Lower leg skin (tissue), 4 donors: ENCODE results near the gene MORC2. TPM values are rescaled to one million over a fixed set of nuclear protein-coding genes. Genes with fewer than 3 reads are reported as not detected.

Source experiments
- DNase-seq, 2 donors: peaks; one replicate each; pipeline ENCODE4 v3.0.0-alpha.2; 2019; ENCODE audit warnings: low spot score in 2 of 2
- H3K4me3 ChIP-seq: fragments of 200-600 bp; sonication (generic); 2 replicates; pipeline ENCODE4 v1.5.1; 2017; ENCODE audit warnings: mild to moderate bottlenecking, low read depth; ENCODE audit not compliant: poor library complexity, severe bottlenecking
- POLR2A ChIP-seq, 2 donors: fragments of 450-650 bp; IDR thresholded peaks; one replicate each; pipeline ENCODE4 v1.6.1; 2016 to 2017; ENCODE audit warnings: antibody characterized with exemption in 2 of 2, mild to moderate bottlenecking in 1 of 2, moderate library complexity in 1 of 2
- WGBS, 2 donors: methylation state at CpG; one replicate each; pipeline ENCODE4 v1.1.5; 2018; 5-methylcytosine and 5-hydroxymethylcytosine counted together
- intact Hi-C: fragments of 100-400 bp; cut with DNase I; formaldehyde crosslinking; loops from one replicate; pipeline ENCODE4 v1.15.0; 2023; ENCODE audit warnings: low total_unique reads
- total RNA-seq, 4 donors: library from RNA; depleted of rRNA; stranded (reverse); fragments of >200 nt; gene quantifications; one replicate each; pipeline ENCODE4 v1.1.0, GENCODE V29; 2016
- TF ChIP-seq, protein P1 (sequence below), 3 donors: fragments of 450-650 bp; IDR thresholded peaks; one replicate each; pipeline ENCODE4 v1.5.1; 2016; ENCODE audit warnings: antibody characterized with exemption in 3 of 3, mild to moderate bottlenecking in 3 of 3, moderate library complexity in 2 of 3

The MORC2 gene
- total RNA-seq, 4 donors from 2014 or later: 16.2 to 34.7 (median 21.4) TPM

DNA sequence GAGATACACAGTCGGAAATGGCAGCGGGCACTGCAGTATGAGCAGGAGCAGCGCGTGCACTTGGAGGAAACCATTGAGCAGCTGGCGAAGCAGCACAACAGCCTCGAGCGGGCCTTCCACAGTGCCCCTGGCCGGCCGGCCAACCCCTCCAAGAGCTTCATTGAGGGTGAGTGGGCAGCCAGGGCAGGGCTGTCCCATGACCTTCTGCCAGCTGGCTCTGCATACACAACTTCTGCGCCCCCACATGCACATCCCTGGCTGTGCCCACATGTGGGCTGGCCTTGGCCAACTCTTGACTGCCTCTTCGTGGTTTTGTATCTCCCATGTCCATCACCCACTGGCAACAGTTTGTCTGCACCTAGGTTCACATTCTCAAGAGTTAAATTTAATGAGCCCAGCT, 81.1 kb downstream of the MORC2 start:
- no peak overlapping the region for H3K4me3 ChIP-seq
- intact Hi-C loops: no loop called here
- peak in 1 of 2 donors; percentile 67 for DNase-seq
- no peak for TF ChIP-seq POLR2A (IDR thresholded peaks at IDR 0.05)
- TF ChIP-seq, protein P1, sequence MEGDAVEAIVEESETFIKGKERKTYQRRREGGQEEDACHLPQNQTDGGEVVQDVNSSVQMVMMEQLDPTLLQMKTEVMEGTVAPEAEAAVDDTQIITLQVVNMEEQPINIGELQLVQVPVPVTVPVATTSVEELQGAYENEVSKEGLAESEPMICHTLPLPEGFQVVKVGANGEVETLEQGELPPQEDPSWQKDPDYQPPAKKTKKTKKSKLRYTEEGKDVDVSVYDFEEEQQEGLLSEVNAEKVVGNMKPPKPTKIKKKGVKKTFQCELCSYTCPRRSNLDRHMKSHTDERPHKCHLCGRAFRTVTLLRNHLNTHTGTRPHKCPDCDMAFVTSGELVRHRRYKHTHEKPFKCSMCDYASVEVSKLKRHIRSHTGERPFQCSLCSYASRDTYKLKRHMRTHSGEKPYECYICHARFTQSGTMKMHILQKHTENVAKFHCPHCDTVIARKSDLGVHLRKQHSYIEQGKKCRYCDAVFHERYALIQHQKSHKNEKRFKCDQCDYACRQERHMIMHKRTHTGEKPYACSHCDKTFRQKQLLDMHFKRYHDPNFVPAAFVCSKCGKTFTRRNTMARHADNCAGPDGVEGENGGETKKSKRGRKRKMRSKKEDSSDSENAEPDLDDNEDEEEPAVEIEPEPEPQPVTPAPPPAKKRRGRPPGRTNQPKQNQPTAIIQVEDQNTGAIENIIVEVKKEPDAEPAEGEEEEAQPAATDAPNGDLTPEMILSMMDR (IDR thresholded peaks at IDR 0.05): no peak
- WGBS, 2 donors: 89 to 95% methylated on average over 11 of the region's 11 CpGs

DNA sequence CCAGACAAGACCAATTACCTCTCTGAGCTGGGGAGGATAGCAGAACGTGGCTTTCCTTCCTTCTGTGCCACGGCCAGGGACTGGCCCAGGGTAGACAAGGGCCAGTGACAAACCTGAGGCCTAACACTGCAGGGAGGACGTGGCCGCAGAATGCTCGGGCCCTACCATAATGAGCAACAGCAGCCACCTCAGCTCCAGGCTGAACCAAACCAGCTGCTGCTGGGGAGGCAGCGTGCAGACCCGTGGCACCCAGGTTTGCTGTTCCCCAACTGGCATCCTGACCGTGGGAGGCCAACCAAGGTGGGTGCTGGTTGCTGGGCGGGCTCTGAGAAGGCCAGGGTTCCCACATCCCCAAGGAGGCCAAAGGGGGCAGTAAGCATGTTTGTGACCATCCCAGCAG, 83.0 kb downstream of the MORC2 start:
- DNase-seq: no peak

DNA sequence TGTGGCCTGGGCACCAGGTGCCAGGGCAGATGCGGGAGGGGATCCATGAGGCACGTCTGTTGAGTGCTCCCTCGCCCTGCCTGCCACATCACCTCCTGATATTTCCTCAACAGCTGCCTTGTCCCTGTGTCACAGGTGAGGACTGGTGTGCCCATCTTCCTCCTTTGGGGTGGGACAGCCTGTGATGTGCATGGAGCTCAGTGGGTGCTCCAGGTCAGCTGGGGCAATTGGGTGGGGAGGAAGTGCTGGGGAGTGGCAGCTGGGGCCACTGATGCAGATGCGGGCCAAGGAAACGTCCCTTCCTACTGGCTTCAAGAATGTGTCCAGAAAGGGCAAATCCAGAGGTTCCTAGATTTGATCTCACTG, 83.6 kb downstream of the MORC2 start:
- H3K4me3 ChIP-seq: no peak overlapping the region
- 93% methylated on average over 5 of the region's 5 CpGs for WGBS, 2 donors
- DNase-seq: no peak
- no peak for TF ChIP-seq POLR2A (IDR thresholded peaks at IDR 0.05)
- intact Hi-C loops: no loop called here

More for the DNA sequence above, 83.0 kb downstream of the MORC2 start:
- no peak overlapping the region for H3K4me3 ChIP-seq
- no peak for TF ChIP-seq POLR2A (IDR thresholded peaks at IDR 0.05)
- TF ChIP-seq, protein P1 (IDR thresholded peaks at IDR 0.05): no peak
- intact Hi-C loops: no loop called here
- WGBS, 2 donors: 88 to 91% methylated on average over 8 of the region's 9 CpGs

- WGBS, 2 donors: 89 to 93% methylated on average over 5 to 16 of the region's 18 CpGs
- TF ChIP-seq, protein P1 (IDR thresholded peaks at IDR 0.05): no peak
- intact Hi-C loops: no loop called here
- no peak overlapping the region for H3K4me3 ChIP-seq
- no peak for DNase-seq
These were observed 84.2 kb downstream of the MORC2 start for GRCh38 chr22:30884211-30885000.

- DNase-seq: no peak
- WGBS, 2 donors: 95 to 98% methylated on average over 6 to 7 of the region's 7 CpGs
- no peak overlapping the region for H3K4me3 ChIP-seq
- intact Hi-C loops: no loop called here
- no peak for TF ChIP-seq POLR2A (IDR thresholded peaks at IDR 0.05)
- TF ChIP-seq, protein P1 (IDR thresholded peaks at IDR 0.05): no peak
These were observed 84.9 kb downstream of the MORC2 start for GRCh38 chr22:30883586-30884145.

DNA sequence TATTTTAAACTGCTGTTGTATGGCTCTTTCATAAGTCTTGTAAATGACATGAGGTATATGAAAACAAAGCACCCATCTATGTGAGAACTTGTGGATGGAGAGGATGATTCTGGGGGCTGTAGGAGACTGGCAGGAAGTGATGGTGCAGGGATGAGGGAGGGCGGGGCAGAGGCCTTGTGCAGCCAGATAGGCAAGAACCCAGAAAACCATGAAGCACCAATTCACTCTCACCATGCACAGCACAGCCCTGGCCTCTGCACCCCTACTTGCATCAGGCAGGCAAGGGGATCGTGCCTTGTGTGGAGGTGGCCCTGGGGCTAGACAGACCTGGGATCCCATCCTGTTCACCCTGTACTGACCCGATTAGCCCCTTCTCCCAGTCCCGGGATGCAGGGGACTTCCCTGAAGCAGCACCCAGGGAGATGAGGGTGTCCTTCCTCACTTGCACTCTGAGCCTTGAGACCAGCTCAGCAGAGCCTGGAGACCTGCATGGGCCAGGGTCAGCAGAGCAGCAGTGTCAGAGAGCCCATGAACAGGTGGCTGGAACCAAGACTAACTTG, 85.5 kb downstream of the MORC2 start:
- TF ChIP-seq, protein P1 (IDR thresholded peaks at IDR 0.05): no peak
- intact Hi-C loops: no loop called here
- DNase-seq: no peak
- H3K4me3 ChIP-seq: no peak overlapping the region
- WGBS, 2 donors: 85 to 96% methylated on average over 4 of the region's 4 CpGs
